Liver (tissue), 9 donors: ENCODE results near the gene TRAPPC6A. TPM values are rescaled to one million over a fixed set of nuclear protein-coding genes. Genes with fewer than 3 reads are reported as not detected.

Experiments
- DNase-seq: peaks from one replicate; pipeline ENCODE4 v3.0.0-alpha.2; 2017; ENCODE audit warnings: low spot score
- H3K27ac ChIP-seq, 2 donors: one replicate each; pipeline ENCODE4 v1.7.0; 2013; ENCODE audit warnings: inconsistent platforms in 2 of 2, low read length in 2 of 2, control low read depth in 1 of 2, low read depth in 1 of 2, mild to moderate bottlenecking in 1 of 2
- H3K27me3 ChIP-seq, 4 donors: one replicate each; pipeline versions ENCODE4 v1.6.1 to v1.7.0; 2013; ENCODE audit warnings: low read length in 3 of 4, inconsistent platforms in 1 of 4, mild to moderate bottlenecking in 1 of 4, moderate library complexity in 1 of 4; ENCODE audit not compliant: control insufficient read depth in 4 of 4, insufficient read depth in 4 of 4
- H3K36me3 ChIP-seq, 4 donors: one replicate each; pipeline versions ENCODE4 v1.6.1 to v1.7.0; 2013; ENCODE audit warnings: low read length in 3 of 4, mild to moderate bottlenecking in 3 of 4, low read depth in 1 of 4, moderate library complexity in 1 of 4; ENCODE audit not compliant: control insufficient read depth in 4 of 4, insufficient read depth in 3 of 4
- H3K4me1 ChIP-seq, 4 donors: one replicate each; pipeline versions ENCODE4 v1.6.1 to v1.7.0; 2013; ENCODE audit warnings: low read length in 3 of 4, mild to moderate bottlenecking in 3 of 4, moderate library complexity in 1 of 4; ENCODE audit not compliant: control insufficient read depth in 4 of 4, insufficient read depth in 4 of 4
- H3K4me3 ChIP-seq, 3 donors: one replicate each; pipeline versions ENCODE4 v1.6.1 to v1.7.0; 2013; ENCODE audit warnings: low read length in 3 of 3, control low read depth in 1 of 3, low read depth in 1 of 3, mild to moderate bottlenecking in 1 of 3
- H3K9ac ChIP-seq, 2 donors: one replicate each; pipeline ENCODE4 v1.7.0; 2013; ENCODE audit warnings: low read length in 2 of 2, mild to moderate bottlenecking in 2 of 2, moderate library complexity in 2 of 2, control low read depth in 1 of 2, low read depth in 1 of 2
- H3K9me3 ChIP-seq, 4 donors: one replicate each; pipeline versions ENCODE4 v1.6.1 to v1.7.0; 2013; ENCODE audit warnings: low read length in 3 of 4; ENCODE audit not compliant: control insufficient read depth in 4 of 4
- EGR1 ChIP-seq, 2 donors: IDR thresholded peaks; 2 replicates each; pipeline ENCODE4 v1.6.1; 2016 to 2018; ENCODE audit warnings: antibody characterized with exemption in 2 of 2, low read depth in 2 of 2
- FOXA1 ChIP-seq: IDR thresholded peaks from 2 replicates; pipeline ENCODE4 v1.6.1; 2016; ENCODE audit warnings: antibody characterized with exemption
- GABPA ChIP-seq, 2 donors: IDR thresholded peaks in 1 of 2; conservative IDR thresholded peaks in 1 of 2; 2 replicates each; pipeline ENCODE4 v1.6.1; 2016; ENCODE audit warnings: antibody characterized with exemption in 2 of 2, mild to moderate bottlenecking in 1 of 2, moderate library complexity in 1 of 2
- HNF4A ChIP-seq, 2 donors: conservative IDR thresholded peaks; 2 replicates each; pipeline ENCODE4 v1.6.1; 2016; ENCODE audit warnings: antibody characterized with exemption in 2 of 2, mild to moderate bottlenecking in 2 of 2
- HNF4G ChIP-seq: IDR thresholded peaks from 2 replicates; pipeline ENCODE4 v1.6.1; 2016; ENCODE audit warnings: antibody characterized with exemption
- JUND ChIP-seq, 2 donors: IDR thresholded peaks; 2 replicates each; pipeline ENCODE4 v1.6.1; 2016; ENCODE audit warnings: antibody characterized with exemption in 2 of 2
- RAD21 ChIP-seq, 2 donors: IDR thresholded peaks; 2 replicates each; pipeline ENCODE4 v1.6.1; 2016; ENCODE audit warnings: antibody characterized with exemption in 2 of 2, mild to moderate bottlenecking in 2 of 2
- RXRA ChIP-seq, 2 donors: IDR thresholded peaks; 2 replicates each; pipeline ENCODE4 v1.6.1; 2017 to 2018; ENCODE audit warnings: antibody characterized with exemption in 2 of 2, mild to moderate bottlenecking in 1 of 2
- SP1 ChIP-seq: IDR thresholded peaks from 2 replicates; pipeline ENCODE4 v1.6.1; 2018; ENCODE audit warnings: antibody characterized with exemption, mild to moderate bottlenecking
- TAF1 ChIP-seq: conservative IDR thresholded peaks from 2 replicates; pipeline ENCODE4 v1.6.1; 2016; ENCODE audit warnings: antibody characterized with exemption, mild to moderate bottlenecking
- YY1 ChIP-seq: IDR thresholded peaks from 2 replicates; pipeline ENCODE4 v1.6.1; 2016; ENCODE audit warnings: antibody characterized with exemption, mild to moderate bottlenecking
- WGBS: extraction: QIAGEN DNeasy Blood & Tissue Kit; methylation state at CpG from one replicate; pipeline ENCODE4 v1.1.7; 2013; 5-methylcytosine and 5-hydroxymethylcytosine counted together
- polyA plus RNA-seq, 2 donors: library from polyadenylated mRNA; stranded (reverse) in 1 of 2; unstranded in 1 of 2; fragments of 200-250 nt in 1 of 2; fragments of >200 nt in 1 of 2; fragmentation: Nextera tagmentation in 1 of 2; extraction: Ambion mirVana in 1 of 2; gene quantifications; one replicate each; pipeline versions ENCODE4 v1.2.1 to v1.2.3, GENCODE V29; 2013 to 2015
- total RNA-seq, 2 donors: library from RNA; depleted of rRNA; stranded (reverse); fragments of >200 nt; gene quantifications; one replicate each; pipeline ENCODE4 v1.2.3, GENCODE V29; 2014
- TF ChIP-seq, protein P1 (sequence below): fragments of 150-350 bp; IDR thresholded peaks from 2 replicates; pipeline ENCODE4 v1.5.1; 2017; ENCODE audit warnings: improper control_type of control experiment, low read depth, low read length; ENCODE audit not compliant: missing input control
- TF ChIP-seq, protein P2 (sequence below): IDR thresholded peaks from 2 replicates; pipeline ENCODE4 v1.6.1; 2016; ENCODE audit warnings: antibody characterized with exemption
- TF ChIP-seq, protein P3 (sequence below): IDR thresholded peaks from 2 replicates; pipeline ENCODE4 v1.6.1; 2016; ENCODE audit warnings: antibody characterized with exemption
- TF ChIP-seq, protein P4 (sequence below): IDR thresholded peaks from 2 replicates; pipeline ENCODE4 v1.6.1; 2016; ENCODE audit warnings: antibody characterized with exemption
- TF ChIP-seq, protein P5 (sequence below): IDR thresholded peaks from 2 replicates; pipeline ENCODE4 v1.6.1; 2016; ENCODE audit warnings: antibody characterized with exemption, mild to moderate bottlenecking
- donor health status: healthy.
- donor health status: healthy.
- donor health status: healthy.
- donor health status: healthy.
- donor health status: healthy.

Gene TRAPPC6A
- total and polyA plus RNA-seq, 4 donors = 14.8 to 52.2 (median 28.6) TPM

DNA sequence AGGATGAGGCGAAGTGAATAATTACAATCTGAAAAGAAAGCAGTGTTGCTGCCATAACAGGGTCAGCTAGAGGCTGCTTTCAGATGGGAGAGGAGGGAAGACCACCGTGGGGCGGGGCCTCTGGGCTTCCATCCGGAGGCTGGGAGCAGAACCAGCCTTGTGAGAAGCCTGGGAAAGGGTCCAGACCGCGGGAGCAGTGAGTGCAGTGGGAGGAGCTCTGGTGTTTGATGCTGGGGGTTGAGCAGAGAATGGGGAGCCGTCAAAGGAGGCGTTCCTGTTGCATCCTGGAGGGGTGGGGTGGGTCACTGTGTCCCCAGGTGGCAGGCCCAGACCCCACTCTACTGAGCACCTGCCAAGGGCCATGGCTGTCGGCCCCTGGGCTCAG, 35.3 kb downstream of the TRAPPC6A start:
- H3K36me3 ChIP-seq = peaks cover 0 to 10% (median 3%) of the 10 kb centered on the region in 4 donors
- no peak overlapping the region for H3K4me3 ChIP-seq
- H3K27ac ChIP-seq = no peak overlapping the region
- 90% methylated on average over 9 of the region's 9 CpGs for WGBS
- no peak for DNase-seq
- no peaks in the 10 kb centered on the region for H3K4me1 ChIP-seq
- H3K27me3 ChIP-seq = no peaks in the 10 kb centered on the region
- TF ChIP-seq, protein P1, sequence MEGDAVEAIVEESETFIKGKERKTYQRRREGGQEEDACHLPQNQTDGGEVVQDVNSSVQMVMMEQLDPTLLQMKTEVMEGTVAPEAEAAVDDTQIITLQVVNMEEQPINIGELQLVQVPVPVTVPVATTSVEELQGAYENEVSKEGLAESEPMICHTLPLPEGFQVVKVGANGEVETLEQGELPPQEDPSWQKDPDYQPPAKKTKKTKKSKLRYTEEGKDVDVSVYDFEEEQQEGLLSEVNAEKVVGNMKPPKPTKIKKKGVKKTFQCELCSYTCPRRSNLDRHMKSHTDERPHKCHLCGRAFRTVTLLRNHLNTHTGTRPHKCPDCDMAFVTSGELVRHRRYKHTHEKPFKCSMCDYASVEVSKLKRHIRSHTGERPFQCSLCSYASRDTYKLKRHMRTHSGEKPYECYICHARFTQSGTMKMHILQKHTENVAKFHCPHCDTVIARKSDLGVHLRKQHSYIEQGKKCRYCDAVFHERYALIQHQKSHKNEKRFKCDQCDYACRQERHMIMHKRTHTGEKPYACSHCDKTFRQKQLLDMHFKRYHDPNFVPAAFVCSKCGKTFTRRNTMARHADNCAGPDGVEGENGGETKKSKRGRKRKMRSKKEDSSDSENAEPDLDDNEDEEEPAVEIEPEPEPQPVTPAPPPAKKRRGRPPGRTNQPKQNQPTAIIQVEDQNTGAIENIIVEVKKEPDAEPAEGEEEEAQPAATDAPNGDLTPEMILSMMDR = no peak
- TF ChIP-seq HNF4G (no peak), GABPA (IDR thresholded peaks at IDR 0.05 in 1 of 2, conservative IDR thresholded peaks at IDR 0.05 in 1 of 2) (no peak), FOXA1 (no peak), RAD21 (IDR thresholded peaks at IDR 0.05) (no peak), JUND (IDR thresholded peaks at IDR 0.05) (no peak), RXRA (IDR thresholded peaks at IDR 0.05) (no peak), HNF4A (conservative IDR thresholded peaks at IDR 0.05) (no peak)
- TF ChIP-seq, protein P2, sequence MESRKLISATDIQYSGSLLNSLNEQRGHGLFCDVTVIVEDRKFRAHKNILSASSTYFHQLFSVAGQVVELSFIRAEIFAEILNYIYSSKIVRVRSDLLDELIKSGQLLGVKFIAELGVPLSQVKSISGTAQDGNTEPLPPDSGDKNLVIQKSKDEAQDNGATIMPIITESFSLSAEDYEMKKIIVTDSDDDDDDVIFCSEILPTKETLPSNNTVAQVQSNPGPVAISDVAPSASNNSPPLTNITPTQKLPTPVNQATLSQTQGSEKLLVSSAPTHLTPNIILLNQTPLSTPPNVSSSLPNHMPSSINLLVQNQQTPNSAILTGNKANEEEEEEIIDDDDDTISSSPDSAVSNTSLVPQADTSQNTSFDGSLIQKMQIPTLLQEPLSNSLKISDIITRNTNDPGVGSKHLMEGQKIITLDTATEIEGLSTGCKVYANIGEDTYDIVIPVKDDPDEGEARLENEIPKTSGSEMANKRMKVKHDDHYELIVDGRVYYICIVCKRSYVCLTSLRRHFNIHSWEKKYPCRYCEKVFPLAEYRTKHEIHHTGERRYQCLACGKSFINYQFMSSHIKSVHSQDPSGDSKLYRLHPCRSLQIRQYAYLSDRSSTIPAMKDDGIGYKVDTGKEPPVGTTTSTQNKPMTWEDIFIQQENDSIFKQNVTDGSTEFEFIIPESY = no peak
- TF ChIP-seq, protein P3, sequence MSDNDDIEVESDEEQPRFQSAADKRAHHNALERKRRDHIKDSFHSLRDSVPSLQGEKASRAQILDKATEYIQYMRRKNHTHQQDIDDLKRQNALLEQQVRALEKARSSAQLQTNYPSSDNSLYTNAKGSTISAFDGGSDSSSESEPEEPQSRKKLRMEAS = no peak
- TF ChIP-seq, protein P4, sequence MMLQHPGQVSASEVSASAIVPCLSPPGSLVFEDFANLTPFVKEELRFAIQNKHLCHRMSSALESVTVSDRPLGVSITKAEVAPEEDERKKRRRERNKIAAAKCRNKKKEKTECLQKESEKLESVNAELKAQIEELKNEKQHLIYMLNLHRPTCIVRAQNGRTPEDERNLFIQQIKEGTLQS = no peak
- H3K9me3 ChIP-seq = no peaks in the 10 kb centered on the region
- H3K9ac ChIP-seq = no peak overlapping the region

DNA sequence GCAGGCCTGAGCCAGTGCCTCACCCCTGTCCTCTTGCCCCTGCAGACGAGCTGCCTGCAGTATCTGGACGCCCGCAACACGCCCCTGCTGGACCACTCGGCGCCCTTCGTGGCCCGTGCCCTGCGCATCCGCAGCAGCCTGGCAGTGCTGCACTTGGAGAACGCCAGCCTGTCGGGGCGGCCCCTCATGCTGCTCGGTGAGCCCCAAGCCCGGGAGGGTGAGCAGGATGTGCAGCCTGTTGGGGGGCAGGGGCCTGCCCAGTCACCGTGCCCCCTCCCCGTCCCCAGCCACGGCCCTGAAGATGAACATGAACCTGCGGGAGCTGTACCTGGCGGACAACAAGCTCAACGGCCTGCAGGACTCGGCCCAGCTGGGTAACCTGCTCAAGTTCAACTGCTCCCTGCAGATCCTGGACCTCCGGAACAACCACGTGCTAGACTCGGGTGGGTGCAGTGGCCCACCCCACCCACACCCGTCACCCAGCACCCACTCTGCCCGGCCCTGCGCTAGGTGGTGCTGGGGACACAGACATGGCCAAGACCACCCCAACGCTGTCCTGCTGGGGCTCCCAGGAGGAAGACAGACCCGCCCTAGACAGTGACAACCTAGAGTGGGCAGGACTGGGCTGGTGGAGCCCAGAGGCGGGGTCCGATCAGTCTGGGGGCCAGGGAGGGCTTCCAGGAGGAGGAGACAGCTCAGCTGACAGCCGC, 35.9 kb downstream of the TRAPPC6A start:
- Histone ChIP-seq H3K36me3 (peaks cover 0 to 10% (median 3%) of the 10 kb centered on the region in 4 donors), H3K4me3 (no peak overlapping the region), H3K9me3 (no peaks in the 10 kb centered on the region), H3K27me3 (no peaks in the 10 kb centered on the region), H3K9ac (no peak overlapping the region), H3K27ac (no peak overlapping the region), H3K4me1 (no peaks in the 10 kb centered on the region)
- TF ChIP-seq EGR1 (IDR thresholded peaks at IDR 0.05; ENCODE audit: low read depth in 2 of 2) = no peak
- TF ChIP-seq, protein P4 = no peak
- no peak for TF ChIP-seq SP1
- TF ChIP-seq, protein P2 = no peak
- TF ChIP-seq, protein P1 = no peak
- TF ChIP-seq YY1 = no peak
- no peak for TF ChIP-seq JUND (IDR thresholded peaks at IDR 0.05)
- TF ChIP-seq, protein P5, sequence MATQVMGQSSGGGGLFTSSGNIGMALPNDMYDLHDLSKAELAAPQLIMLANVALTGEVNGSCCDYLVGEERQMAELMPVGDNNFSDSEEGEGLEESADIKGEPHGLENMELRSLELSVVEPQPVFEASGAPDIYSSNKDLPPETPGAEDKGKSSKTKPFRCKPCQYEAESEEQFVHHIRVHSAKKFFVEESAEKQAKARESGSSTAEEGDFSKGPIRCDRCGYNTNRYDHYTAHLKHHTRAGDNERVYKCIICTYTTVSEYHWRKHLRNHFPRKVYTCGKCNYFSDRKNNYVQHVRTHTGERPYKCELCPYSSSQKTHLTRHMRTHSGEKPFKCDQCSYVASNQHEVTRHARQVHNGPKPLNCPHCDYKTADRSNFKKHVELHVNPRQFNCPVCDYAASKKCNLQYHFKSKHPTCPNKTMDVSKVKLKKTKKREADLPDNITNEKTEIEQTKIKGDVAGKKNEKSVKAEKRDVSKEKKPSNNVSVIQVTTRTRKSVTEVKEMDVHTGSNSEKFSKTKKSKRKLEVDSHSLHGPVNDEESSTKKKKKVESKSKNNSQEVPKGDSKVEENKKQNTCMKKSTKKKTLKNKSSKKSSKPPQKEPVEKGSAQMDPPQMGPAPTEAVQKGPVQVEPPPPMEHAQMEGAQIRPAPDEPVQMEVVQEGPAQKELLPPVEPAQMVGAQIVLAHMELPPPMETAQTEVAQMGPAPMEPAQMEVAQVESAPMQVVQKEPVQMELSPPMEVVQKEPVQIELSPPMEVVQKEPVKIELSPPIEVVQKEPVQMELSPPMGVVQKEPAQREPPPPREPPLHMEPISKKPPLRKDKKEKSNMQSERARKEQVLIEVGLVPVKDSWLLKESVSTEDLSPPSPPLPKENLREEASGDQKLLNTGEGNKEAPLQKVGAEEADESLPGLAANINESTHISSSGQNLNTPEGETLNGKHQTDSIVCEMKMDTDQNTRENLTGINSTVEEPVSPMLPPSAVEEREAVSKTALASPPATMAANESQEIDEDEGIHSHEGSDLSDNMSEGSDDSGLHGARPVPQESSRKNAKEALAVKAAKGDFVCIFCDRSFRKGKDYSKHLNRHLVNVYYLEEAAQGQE = no peak
- TF ChIP-seq RAD21 (IDR thresholded peaks at IDR 0.05) = no peak
- no peak for TF ChIP-seq RXRA (IDR thresholded peaks at IDR 0.05)
- TF ChIP-seq TAF1 = no peak
- TF ChIP-seq, protein P3 = no peak
- TF ChIP-seq HNF4G = no peak
- no peak for TF ChIP-seq HNF4A (conservative IDR thresholded peaks at IDR 0.05)
- 97% methylated on average over 33 of the region's 33 CpGs for WGBS
- DNase-seq = no peak
